A549 (cell line): ENCODE data around the gene ZNF627. TPM values are rescaled to one million over a fixed set of nuclear protein-coding genes. Genes with fewer than 3 reads are reported as not detected.
"Not testable (repeated sequence)": the region's sequence is repeated elsewhere in the genome, so short reads cannot be mapped to it uniquely, and the experiment has no call there.

ENCODE experiments used
- ATAC-seq, 2 experiments: fragments of 200-7000 bp in 1 of 2; fragments of >200 bp in 1 of 2; cut with Nextera tagmentation in 1 of 2; cut with Tn5 transposase in 1 of 2; 3 replicates each; pipeline versions ENCODE4 v1.8.0 to v1.9.1; 2018 to 2020; ENCODE audit warnings: mild to moderate bottlenecking in 1 of 2, moderate library complexity in 1 of 2
- CTCF ChIA-PET: fragments of 300-600 bp; sonication (Branson Sonifier 250); formaldehyde crosslinking; extraction: SDS; loops from one replicate; lab custom pipeline; 2021; ENCODE audit warnings: antibody characterized with exemption, inconsistent platforms; lab: Yijun Ruan, JAX
- POLR2A ChIA-PET: fragments of 350-600 bp; formaldehyde crosslinking; extraction: SDS; loops from one replicate; lab custom pipeline; 2021; ENCODE audit warnings: antibody characterized with exemption, inconsistent platforms; lab: Yijun Ruan, JAX
- DNase-seq, 2 experiments: peaks; one replicate each; pipeline versions ENCODE4 v3.0.0 to v3.0.0-alpha.2; 2011 to 2016; ENCODE audit warnings: low read depth in 1 of 2, low spot score in 1 of 2
- FAIRE-seq: peaks from 2 replicates; lab custom pipeline; 2011; peaks lifted over from hg19 to GRCh38; lab: Jason Lieb, UNC
- H3K27ac ChIP-seq, 2 experiments: fragments of >200 bp; sonication (Bioruptor Twin); formaldehyde crosslinking; 3 replicates each; pipeline ENCODE4 v1.5.1; 2016 to 2017
- H3K4me1 ChIP-seq: fragments of >200 bp; sonication (Bioruptor Twin); formaldehyde crosslinking; 3 replicates; pipeline ENCODE4 v1.6.1; 2016
- H3K4me2 ChIP-seq: fragments of >200 bp; sonication (Bioruptor Twin); formaldehyde crosslinking; 3 replicates; pipeline ENCODE4 v1.6.1; 2016
- H3K4me3 ChIP-seq: fragments of >200 bp; sonication (Bioruptor Twin); formaldehyde crosslinking; 3 replicates; pipeline ENCODE4 v1.5.1; 2016
- H3K9me3 ChIP-seq: fragments of >200 bp; sonication (Bioruptor Twin); formaldehyde crosslinking; 3 replicates; pipeline ENCODE4 v1.6.1; 2016
- CBX2 ChIP-seq: fragments of 200-600 bp; sonication (generic); IDR thresholded peaks from 2 replicates; pipeline ENCODE4 v1.6.1; 2016; ENCODE audit warnings: low read depth, mild to moderate bottlenecking, borderline replicate concordance
- ELK1 ChIP-seq: fragments of 150-350 bp; IDR thresholded peaks from 2 replicates; pipeline ENCODE4 v1.6.1; 2014; ENCODE audit warnings: low read depth, mild to moderate bottlenecking, low read length
- EP300 ChIP-seq, 2 experiments: fragments of >200 bp; sonication (Bioruptor Twin); formaldehyde crosslinking; IDR thresholded peaks; 2 replicates in 1 of 2; 3 replicates in 1 of 2; pipeline ENCODE4 v1.6.1; 2016 to 2017
- ESRRA ChIP-seq: fragments of 150-350 bp; IDR thresholded peaks from 2 replicates; pipeline ENCODE4 v1.6.1; 2014; ENCODE audit warnings: mild to moderate bottlenecking, low read length, borderline replicate concordance
- FOSL2 ChIP-seq, 2 experiments: fragments of 450-650 bp in 1 of 2; fragments of >200 bp in 1 of 2; sonication (Bioruptor Twin) in 1 of 2; formaldehyde crosslinking; IDR thresholded peaks; 2 replicates each; pipeline versions ENCODE4 v1.5.0 to v1.6.1; 2016 to 2020; ENCODE audit warnings: mild to moderate bottlenecking in 1 of 2, moderate library complexity in 1 of 2
- FOXS1 ChIP-seq: fragments of 250-450 bp; sonication (Bioruptor Pico); IDR thresholded peaks from 2 replicates; pipeline ENCODE4 v1.5.0; 2020; ENCODE audit warnings: mild to moderate bottlenecking, moderate library complexity
- HDAC2 ChIP-seq: fragments of 200-600 bp; sonication (generic); IDR thresholded peaks from 2 replicates; pipeline ENCODE4 v1.6.1; 2016
- JUN ChIP-seq, 2 experiments: fragments of >200 bp; sonication (Bioruptor Twin); formaldehyde crosslinking; IDR thresholded peaks; 2 replicates in 1 of 2; 3 replicates in 1 of 2; pipeline ENCODE4 v1.6.1; 2016 to 2017
- KDM5A ChIP-seq: fragments of 200-600 bp; sonication (generic); IDR thresholded peaks from 2 replicates; pipeline ENCODE4 v1.6.1; 2016; ENCODE audit warnings: antibody characterized with exemption, mild to moderate bottlenecking
- MAFK ChIP-seq: fragments of 450-650 bp; IDR thresholded peaks from 2 replicates; pipeline ENCODE4 v1.6.1; 2014; ENCODE audit not compliant: partially characterized antibody
- RCOR1 ChIP-seq: fragments of 150-350 bp; IDR thresholded peaks from 2 replicates; pipeline ENCODE4 v1.6.1; 2014; ENCODE audit warnings: antibody characterized with exemption, low read length, low read depth
- RFX5 ChIP-seq: fragments of 450-650 bp; IDR thresholded peaks from 2 replicates; pipeline ENCODE4 v1.7.1; 2014; ENCODE audit warnings: antibody characterized with exemption, mild to moderate bottlenecking, moderate library complexity
- USF2 ChIP-seq: fragments of 450-650 bp; IDR thresholded peaks from 2 replicates; pipeline ENCODE4 v1.6.1; 2014; ENCODE audit warnings: antibody characterized with exemption
- ZC3H11A ChIP-seq: fragments of 450-650 bp; IDR thresholded peaks from 2 replicates; pipeline ENCODE4 v1.6.1; 2014; ENCODE audit warnings: antibody characterized with exemption, mild to moderate bottlenecking
- ZNF302 ChIP-seq: fragments of 250-450 bp; sonication (Bioruptor Pico); IDR thresholded peaks from 2 replicates; pipeline ENCODE4 v1.9.0; 2021; ENCODE audit warnings: inconsistent platforms, mild to moderate bottlenecking, moderate library complexity
- WGBS: methylation state at CpG from one replicate; pipeline ENCODE4 v1.1.6; 2017; ENCODE audit errors: missing lambda C conversion rate; 5-methylcytosine and 5-hydroxymethylcytosine counted together
- polyA plus RNA-seq, 4 experiments: library from polyadenylated mRNA; depleted of rRNA in 3 of 4; stranded (reverse); fragments of >200 nt; fragmentation: RNase III in 1 of 4; extraction: RNeasy Plus Mini Kit Qiagen cat#74134 plus additional on column Dnase treatment in 1 of 4; gene quantifications; 2 replicates in 3 of 4; 3 replicates in 1 of 4; pipeline ENCODE4 v1.2.3, GENCODE V29; 2011 to 2017

ZNF627 gene
- polyA plus RNA-seq, 2 of the 4 experiments (the other 2 are of a cell fraction), result 4.5 to 7.5 TPM

- Histone ChIP-seq H3K27ac (peak overlapping the region; percentile 87 to 100), H3K4me2 (peak overlapping the region; percentile 66), H3K4me3 (peak overlapping the region; percentile 57), H3K4me1 (no peaks in the 10 kb centered on the region), H3K9me3 (peaks cover 15% of the 10 kb centered on the region; the same call in 1 of the 3 replicates)
- WGBS, result 83% methylated on average over 10 of the region's 10 CpGs
- POLR2A ChIA-PET, result interaction anchor here (0.8 kb wide), 1 partner anchor 42 kb away, joined by 3 read pairs; no protein-coding TSS in a partner anchor
- FAIRE-seq (no peak), DNase-seq (no peak), ATAC-seq (no peak)
- TF ChIP-seq RFX5, result no peak
- CTCF ChIA-PET, result no interaction called here
These were observed 810 bp downstream of the ZNF627 start for GRCh38 chr19:11598103-11598483.

GRCh38 chr19:11598746-11599145 is 1.5 kb downstream of the ZNF627 start:
- H3K4me3 ChIP-seq, result no peak overlapping the region
- FAIRE-seq, result no peak

GRCh38 chr19:11599704-11600103 is 2.4 kb downstream of the ZNF627 start:
- H3K4me2 ChIP-seq, H3K27ac ChIP-seq, H3K4me3 ChIP-seq, CTCF ChIA-PET, ATAC-seq, POLR2A ChIA-PET, FAIRE-seq, DNase-seq, H3K4me1 ChIP-seq: not testable (repeated sequence)
- H3K9me3 ChIP-seq, result peaks cover 26% of the 10 kb centered on the region; the same call in 2 of the 3 replicates
- 93% methylated on average over 6 of the region's 8 CpGs for WGBS

More at GRCh38 chr19:11598746-11599145, 1.5 kb downstream of the ZNF627 start:
- no peak overlapping the region for H3K27ac ChIP-seq
- no peak for ATAC-seq
- POLR2A ChIA-PET, result no interaction called here
- TF ChIP-seq ELK1, result no peak
- no peak for TF ChIP-seq KDM5A
- TF ChIP-seq MAFK, result no peak
- TF ChIP-seq CBX2, result no peak
- no peak for TF ChIP-seq RCOR1
- TF ChIP-seq JUN (IDR thresholded peaks at IDR 0.05), result no peak
- no peak for TF ChIP-seq ZC3H11A
- TF ChIP-seq HDAC2, result no peak
- no peak for TF ChIP-seq FOXS1 (CRISPR knock-in tag)
- CTCF ChIA-PET, result no interaction called here
- H3K4me2 ChIP-seq, result no peak overlapping the region
- peaks cover 17% of the 10 kb centered on the region; the same call in 1 of the 3 replicates for H3K9me3 ChIP-seq
- DNase-seq, result no peak
- WGBS, result 97% methylated on average over 2 of the region's 2 CpGs
- H3K4me1 ChIP-seq, result no peaks in the 10 kb centered on the region

GRCh38 chr19:11606484-11606883 is 9.2 kb downstream of the ZNF627 start:
- no peak overlapping the region for H3K4me2 ChIP-seq
- no peak overlapping the region for H3K27ac ChIP-seq
- CTCF ChIA-PET, result no interaction called here
- no peaks in the 10 kb centered on the region for H3K4me1 ChIP-seq
- ATAC-seq (no peak), FAIRE-seq (no peak), DNase-seq (no peak)
- peaks cover 57% of the 10 kb centered on the region for H3K9me3 ChIP-seq
- no peak overlapping the region for H3K4me3 ChIP-seq
- 88% methylated on average over 7 of the region's 8 CpGs for WGBS
- TF ChIP-seq ZNF302 (CRISPR knock-in tag) (no peak), ESRRA (no peak), USF2 (no peak), EP300 (IDR thresholded peaks at IDR 0.05) (no peak)
- POLR2A ChIA-PET, result no interaction called here

GRCh38 chr19:11611730-11612129 is 14.4 kb downstream of the ZNF627 start:
- ChIA-PET CTCF (no interaction called here), POLR2A (no interaction called here)
- Histone ChIP-seq H3K4me2 (no peak overlapping the region), H3K9me3 (peaks cover 58% of the 10 kb centered on the region), H3K27ac (no peak overlapping the region), H3K4me3 (no peak overlapping the region), H3K4me1 (no peaks in the 10 kb centered on the region)
- FAIRE-seq (no peak), ATAC-seq (no peak), DNase-seq (no peak)
- no peak for TF ChIP-seq FOSL2 (IDR thresholded peaks at IDR 0.05)
- TF ChIP-seq FOSL2 (CRISPR knock-in tag; IDR thresholded peaks at IDR 0.05), result no peak
- 87% methylated on average over 1 of the region's 1 CpG for WGBS
